Medulla oblongata (tissue), 1 donor: Measurements from ENCODE around the gene ARRDC3.
A peak's percentile ranks its signal among the peaks of the same experiment; 100 is the strongest.
"Not testable (repeated sequence)": the region's sequence is repeated elsewhere in the genome, so short reads cannot be mapped to it uniquely, and the experiment has no call there.

Source experiments
- DNase-seq: peaks from one replicate; pipeline ENCODE4 v3.0.0-alpha.2; 2015; ENCODE audit errors: extremely low spot score

ARRDC3 gene

GRCh38 chr5:91359962-91360609, 23.0 kb downstream of the ARRDC3 start:
- no peak for DNase-seq

GRCh38 chr5:91357806-91358205, 25.3 kb downstream of the ARRDC3 start:
- DNase-seq = no peak

GRCh38 chr5:91357012-91357634, 26.0 kb downstream of the ARRDC3 start:
- no peak for DNase-seq

- DNase-seq = not testable (repeated sequence)
These were observed 28.2 kb downstream of the ARRDC3 start for GRCh38 chr5:91354867-91355266.

- DNase-seq = no peak
These were observed 30.1 kb downstream of the ARRDC3 start for GRCh38 chr5:91352831-91353695.

GRCh38 chr5:91345461-91345860, 37.7 kb downstream of the ARRDC3 start:
- DNase-seq = no peak

GRCh38 chr5:91344661-91345200, 38.4 kb downstream of the ARRDC3 start:
- DNase-seq = not testable (repeated sequence)

- DNase-seq = no peak
These were observed 39.2 kb downstream of the ARRDC3 start for GRCh38 chr5:91343916-91344315.

- not testable (repeated sequence) for DNase-seq
These were observed 40.2 kb downstream of the ARRDC3 start for GRCh38 chr5:91342931-91343330.

GRCh38 chr5:91341154-91341553, 42.0 kb downstream of the ARRDC3 start:
- no peak for DNase-seq

GRCh38 chr5:91340532-91340931, 42.6 kb downstream of the ARRDC3 start:
- no peak for DNase-seq

GRCh38 chr5:91339063-91339705, 43.9 kb downstream of the ARRDC3 start:
- DNase-seq = peak; percentile 84

GRCh38 chr5:91332267-91333045, 50.7 kb downstream of the ARRDC3 start:
- no peak for DNase-seq

- no peak for DNase-seq
These were observed 51.4 kb downstream of the ARRDC3 start for GRCh38 chr5:91331705-91332104.

GRCh38 chr5:91329283-91329682, 53.8 kb downstream of the ARRDC3 start:
- DNase-seq = no peak

GRCh38 chr5:91328743-91329142, 54.4 kb downstream of the ARRDC3 start:
- no peak for DNase-seq

- not testable (repeated sequence) for DNase-seq
These were observed 60.1 kb downstream of the ARRDC3 start for GRCh38 chr5:91322981-91323380.

- DNase-seq = no peak
These were observed 63.5 kb downstream of the ARRDC3 start for GRCh38 chr5:91319667-91320066.

GRCh38 chr5:91318724-91319123, 64.4 kb downstream of the ARRDC3 start:
- no peak for DNase-seq
